ENCODE measurements around the gene RFX3.

Gene RFX3

DNA sequence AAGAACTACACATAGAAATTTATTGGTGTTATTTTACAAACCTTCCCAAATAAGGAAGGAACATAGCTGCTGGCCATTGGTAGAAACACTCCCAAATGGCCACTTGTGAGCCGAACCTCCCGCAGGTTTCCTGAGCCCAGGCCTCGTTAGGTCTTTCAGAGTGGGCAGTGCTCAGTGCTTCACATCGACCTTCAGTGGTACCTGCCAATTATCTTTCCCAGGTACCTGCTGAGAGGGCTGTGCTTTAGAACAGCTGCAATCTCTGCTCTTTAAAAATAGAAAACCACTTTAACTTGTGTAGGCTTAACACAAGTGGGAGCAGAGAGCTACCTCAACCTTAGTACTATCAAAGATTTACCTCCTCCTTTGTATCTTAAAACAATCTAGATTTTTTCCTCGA lies 334.1 kb downstream of the RFX3 start:
- DNase-seq, result no peak

DNA sequence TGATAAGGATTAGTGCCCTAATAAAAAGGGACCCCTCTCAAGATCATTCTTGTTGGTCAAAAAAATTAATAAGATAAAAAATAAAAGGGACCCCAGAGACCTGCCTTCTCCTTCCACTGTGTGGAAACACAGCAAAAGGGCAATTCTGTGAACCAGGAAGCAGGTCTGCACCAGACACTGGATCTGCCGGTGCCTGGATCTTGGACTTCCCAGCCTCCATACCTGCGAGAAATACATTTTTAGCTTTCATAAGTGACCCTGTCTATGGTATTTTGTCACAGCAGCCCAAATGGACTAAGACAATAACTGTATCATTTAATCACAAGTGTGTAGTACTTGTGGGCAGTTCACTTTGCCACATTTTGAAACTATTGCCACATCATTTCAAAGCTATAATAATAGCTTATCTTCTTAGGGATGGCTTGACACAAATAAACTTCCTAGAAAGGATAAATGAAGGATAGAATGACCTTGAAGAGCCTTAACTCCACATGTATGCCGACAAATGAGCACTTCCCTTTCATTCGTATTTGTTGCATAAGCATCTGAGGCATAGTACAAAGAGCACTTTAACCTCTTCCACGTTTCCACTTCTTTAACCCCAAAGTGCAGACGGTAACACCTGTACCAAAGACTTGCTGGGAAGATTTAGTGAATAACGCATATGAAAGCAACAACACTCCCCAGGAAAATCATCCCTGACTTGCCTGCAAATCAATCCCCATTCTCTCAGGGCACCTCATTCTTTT lies 336.5 kb downstream of the RFX3 start:
- DNase-seq, result no peak

DNA sequence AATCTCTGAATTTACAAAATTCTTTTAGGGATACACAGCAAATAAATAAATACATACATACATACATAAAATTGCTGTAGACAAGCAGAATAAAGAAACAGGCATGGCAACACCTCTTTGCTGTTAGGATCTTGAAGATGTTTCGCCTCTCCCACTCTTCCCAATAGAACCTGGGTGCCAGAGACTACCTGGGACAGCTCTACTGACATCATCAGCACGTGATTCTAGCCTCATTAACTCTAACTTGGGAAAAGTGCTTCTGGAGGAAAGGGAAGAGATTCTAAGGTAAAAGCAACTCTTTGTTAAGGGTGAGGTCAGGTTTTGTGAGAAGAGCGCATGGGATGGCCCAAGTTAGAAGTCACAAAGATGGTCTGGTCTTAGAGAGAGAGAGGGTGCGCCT lies 339.1 kb downstream of the RFX3 start:
- DNase-seq, result no peak

DNA sequence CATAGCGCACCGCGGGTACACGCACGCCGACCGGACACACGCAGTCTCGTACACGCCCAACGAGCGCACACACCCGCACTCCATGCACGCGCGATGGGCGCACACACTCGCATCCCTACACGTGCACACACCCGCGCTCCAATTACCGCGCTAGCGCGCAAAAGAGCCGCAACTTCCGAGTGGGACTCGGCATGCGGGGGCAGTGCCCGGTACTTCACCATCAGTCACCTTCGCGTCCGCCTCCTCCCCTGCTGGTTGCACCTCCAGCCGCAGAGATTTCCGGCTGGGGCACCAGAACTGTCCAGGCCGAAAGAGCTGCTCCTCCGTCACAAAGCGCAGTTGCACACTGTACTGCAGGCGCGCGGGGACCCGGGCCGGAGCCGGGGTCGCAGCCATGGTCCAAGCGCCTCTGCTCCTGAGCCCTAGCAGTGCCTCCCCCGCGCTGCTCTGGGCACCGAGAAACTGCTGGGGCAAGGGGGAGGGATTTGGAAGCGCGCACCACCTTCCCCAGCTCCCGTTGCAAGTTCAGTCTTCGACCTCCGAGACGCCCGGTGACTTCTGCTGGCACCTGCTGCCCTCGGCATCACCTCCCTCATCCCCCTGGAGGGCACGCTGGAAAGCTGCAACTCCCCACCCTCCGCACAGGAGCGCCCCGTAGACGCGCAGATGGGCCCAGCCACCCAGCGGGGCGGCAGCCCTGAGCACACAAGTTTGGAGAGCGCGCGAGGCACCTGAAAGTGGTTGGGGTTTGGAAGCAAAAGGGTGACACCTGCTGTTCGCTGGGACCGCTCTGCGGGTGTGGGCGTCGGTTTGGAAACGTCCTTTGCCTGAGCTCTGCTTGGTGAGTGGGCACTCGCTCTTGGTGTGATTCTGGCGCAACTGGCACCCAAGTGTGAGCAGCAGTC lies 344.5 kb downstream of the RFX3 start:
- DNase-seq, result no peak

DNA sequence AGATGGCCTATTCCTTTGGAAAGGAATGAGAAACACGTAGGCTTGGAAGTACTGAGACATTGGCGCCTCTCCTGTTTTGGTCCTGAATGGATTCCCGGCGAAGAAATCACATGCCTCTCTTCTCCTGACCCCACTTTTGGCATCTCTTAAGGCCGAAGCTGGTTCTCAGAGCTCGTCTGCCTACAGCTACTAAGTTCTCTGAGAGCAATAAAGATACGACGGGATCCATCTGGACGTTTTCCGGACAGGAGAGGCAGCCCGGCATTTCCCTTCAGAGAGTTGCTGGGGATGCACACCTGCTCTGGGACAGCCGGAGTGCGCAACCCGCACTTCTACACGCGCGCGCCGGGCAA lies 345.1 kb downstream of the RFX3 start:
- no peak for DNase-seq

DNA sequence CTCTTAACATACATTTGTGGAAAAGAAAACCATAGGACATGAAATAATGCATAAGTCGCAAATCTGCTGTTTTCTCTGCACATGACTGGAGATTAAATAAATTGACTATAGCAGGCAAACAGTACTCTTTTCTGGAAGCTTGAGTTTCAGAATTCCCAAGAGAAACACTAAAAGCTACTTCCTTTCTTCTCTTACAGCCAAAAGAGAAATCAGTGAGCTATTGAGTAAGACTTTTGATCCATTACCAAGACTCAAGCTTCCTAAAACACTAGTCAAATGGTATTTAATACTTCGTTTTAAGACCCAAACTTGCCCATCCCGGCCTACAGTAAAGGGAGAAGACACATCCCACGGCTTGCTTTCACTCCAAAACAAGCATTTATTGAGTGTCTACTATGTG lies 346.1 kb downstream of the RFX3 start:
- no peak for DNase-seq

DNA sequence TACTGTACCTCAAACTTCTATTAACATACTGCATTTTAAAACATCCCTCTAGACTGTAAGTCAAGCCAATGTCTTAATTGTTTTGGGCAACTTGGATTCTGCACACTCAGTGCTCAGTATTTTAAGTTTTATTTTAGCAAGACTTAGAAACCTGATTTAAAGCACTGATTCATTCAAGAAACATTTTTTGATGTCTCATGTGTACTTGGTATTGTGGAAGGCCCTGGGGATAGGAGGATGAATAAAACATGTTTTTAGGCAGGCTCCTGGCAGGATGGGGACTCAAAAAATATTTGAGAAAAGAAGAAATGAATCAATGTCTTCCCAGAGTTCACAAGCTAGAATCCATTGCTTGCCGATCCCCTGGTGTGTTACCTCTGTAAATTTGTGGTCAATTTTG lies 347.9 kb downstream of the RFX3 start:
- no peak for DNase-seq

DNA sequence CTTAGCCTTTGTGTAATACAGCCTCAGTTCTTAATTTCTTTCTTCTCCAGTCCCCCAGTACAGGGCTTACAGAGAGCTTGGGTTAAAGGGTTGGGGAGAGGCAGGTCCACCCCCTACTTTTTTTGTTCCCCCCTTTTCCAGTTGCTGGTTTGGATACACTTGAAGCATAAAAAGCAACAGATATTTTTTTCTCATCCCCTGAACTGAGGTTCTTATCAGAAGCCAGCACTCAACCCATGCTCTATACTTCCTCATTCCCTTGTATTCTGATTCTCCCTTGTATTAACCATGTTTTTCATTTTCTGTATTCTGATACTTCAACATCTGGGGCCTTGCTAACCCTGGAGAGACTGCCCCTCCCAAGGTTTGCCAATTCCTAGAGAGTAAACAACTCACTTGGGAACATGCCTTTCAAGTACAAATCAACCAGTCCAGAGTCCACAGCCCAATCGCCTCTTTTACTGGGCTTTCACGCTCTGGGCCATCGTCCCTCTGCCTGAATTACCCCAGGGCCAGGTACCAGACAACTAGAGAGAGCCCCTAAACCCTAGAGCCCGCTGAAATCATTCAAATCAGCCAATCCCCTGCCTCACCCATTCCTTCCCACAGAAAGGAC lies 348.5 kb downstream of the RFX3 start:
- no peak for DNase-seq

DNA sequence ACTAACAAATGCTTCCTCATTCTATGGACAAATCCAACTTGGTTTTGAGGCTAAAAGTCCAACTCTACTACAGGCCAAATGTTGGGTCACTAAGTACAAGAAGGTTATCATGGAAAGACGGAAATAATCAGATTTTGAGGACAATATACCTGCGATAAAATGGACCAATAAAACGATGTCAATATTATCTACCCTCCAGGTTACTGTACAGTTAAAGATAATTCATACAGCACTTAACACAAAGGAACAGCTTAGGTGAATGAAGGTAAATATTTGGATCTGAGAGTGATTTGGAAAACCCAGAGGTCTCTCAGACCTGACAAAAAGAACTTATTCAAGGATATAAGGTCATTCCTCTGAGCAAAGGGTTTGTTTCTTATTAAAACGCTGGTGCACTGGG lies 352.4 kb downstream of the RFX3 start:
- no peak for DNase-seq

DNA sequence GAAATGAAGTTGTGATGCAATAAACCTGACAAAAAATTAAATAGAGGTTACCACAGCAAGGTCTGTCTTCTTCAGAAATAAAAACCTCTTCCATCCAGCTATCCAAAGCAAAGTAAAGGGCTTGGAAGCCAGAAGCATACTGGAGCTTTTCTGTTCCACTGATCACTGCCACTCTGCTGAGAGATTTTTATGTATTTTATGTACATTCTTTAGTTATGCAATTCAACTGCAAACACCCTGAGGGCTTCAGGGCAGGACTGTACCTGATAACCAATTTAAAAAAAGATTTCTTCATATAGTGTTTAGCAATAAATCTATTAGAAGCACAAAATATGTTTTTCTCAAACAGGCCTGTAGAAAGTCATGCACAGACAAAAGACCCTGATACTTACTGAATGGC lies 355.0 kb downstream of the RFX3 start:
- DNase-seq, result no peak

All from cortex of kidney (tissue), 1 donor.